ENCODE data around the gene HYOU1. TPM values are rescaled to one million over a fixed set of nuclear protein-coding genes. Genes with fewer than 3 reads are reported as not detected.
A peak's percentile ranks its signal among the peaks of the same experiment; 100 is the strongest.

HYOU1 gene
- total RNA-seq, 4 donors from 2014 or later = 36.1 to 57.5 (median 52.7) TPM

DNA sequence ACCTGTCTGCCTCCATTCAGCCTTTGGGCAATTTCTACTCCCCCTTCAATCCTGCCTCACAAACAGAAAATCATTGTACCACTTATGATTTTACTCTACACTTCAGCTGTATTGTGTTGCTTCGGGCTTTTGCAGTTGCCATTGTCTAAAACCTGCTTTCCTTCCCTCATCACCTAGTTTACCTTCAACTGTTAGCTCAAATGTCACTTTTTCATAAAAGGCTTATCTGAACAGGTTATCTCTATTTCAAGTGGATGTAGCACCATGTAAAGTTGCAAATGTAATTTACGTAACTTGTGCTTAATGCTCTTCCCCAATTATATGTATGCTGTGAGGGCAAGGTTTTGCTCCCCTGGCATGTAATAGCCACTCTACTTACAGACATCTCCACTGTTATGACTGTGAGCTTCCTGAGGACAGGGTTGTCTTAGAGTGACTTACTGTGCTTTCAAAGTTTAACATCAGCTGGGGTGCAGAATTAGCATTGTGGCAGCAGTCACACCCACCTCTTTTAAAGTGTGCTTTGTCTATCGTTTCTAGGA is 44.3 kb downstream of the HYOU1 start:
- no peaks in the 10 kb centered on the region for H3K9me3 ChIP-seq
- H3K36me3 ChIP-seq = peaks cover 56 to 92% (median 82%) of the 10 kb centered on the region in 4 donors
- H3K27me3 ChIP-seq = no peaks in the 10 kb centered on the region
- H3K4me1 ChIP-seq = peaks cover 20 to 26% (median 24%) of the 10 kb centered on the region in 4 donors
- DNase-seq (ENCODE audit: extremely low spot score) = no peak
- TF ChIP-seq POLR2A (IDR thresholded peaks at IDR 0.05; ENCODE audit: low read depth) (no peak), EP300 (IDR thresholded peaks at IDR 0.05) (no peak), CTCF (IDR thresholded peaks at IDR 0.05) (no peak), POLR2AphosphoS5 (IDR thresholded peaks at IDR 0.05) (no peak)
- intact Hi-C loops (cut with DNase I) = no loop called here
- WGBS = 85% methylated on average over 3 of the region's 3 CpGs
- no peak overlapping the region for H3K4me3 ChIP-seq
- no peak overlapping the region for H3K27ac ChIP-seq (replicated peaks in 1 of 4)

DNA sequence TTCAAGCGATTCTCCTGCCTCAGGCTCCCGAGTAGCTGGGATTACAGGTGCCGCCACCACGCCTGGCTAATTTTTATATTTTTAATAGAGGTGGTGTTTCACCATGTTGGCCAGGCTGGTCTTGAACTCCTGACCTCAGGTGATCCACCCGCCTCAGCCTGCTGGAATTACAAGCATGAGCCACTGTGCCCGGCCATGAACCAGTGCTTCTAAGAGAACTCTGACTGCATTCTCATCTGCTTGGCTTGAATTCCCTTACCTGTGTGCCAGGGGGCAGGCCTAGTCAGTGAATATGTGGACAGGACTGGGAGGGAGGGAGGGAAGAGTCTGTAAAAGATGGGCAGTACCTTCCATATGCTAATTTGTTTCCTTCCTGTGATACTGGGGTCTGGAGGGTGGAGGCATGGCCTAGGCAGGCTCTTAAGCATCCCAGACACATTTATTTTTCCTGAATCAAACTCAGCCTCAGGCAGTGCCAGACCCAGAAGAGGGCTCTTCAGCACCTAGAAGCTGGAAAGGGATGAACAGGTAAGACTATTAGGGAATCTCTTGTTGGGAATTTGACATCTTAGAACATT is 45.4 kb downstream of the HYOU1 start:
- Histone ChIP-seq H3K4me1 (peaks cover 11 to 16% (median 13%) of the 10 kb centered on the region in 4 donors), H3K9me3 (no peaks in the 10 kb centered on the region), H3K27me3 (no peaks in the 10 kb centered on the region), H3K36me3 (peaks cover 63 to 98% (median 89%) of the 10 kb centered on the region in 4 donors), H3K4me3 (no peak overlapping the region), H3K27ac (replicated peaks in 1 of 4) (no peak overlapping the region)
- intact Hi-C loops (cut with DNase I) = no loop called here
- no peak for DNase-seq (ENCODE audit: extremely low spot score)
- TF ChIP-seq POLR2AphosphoS5 (IDR thresholded peaks at IDR 0.05) = no peak
- 90% methylated on average over 6 of the region's 6 CpGs for WGBS

- H3K4me1 ChIP-seq = no peaks in the 10 kb centered on the region
- no peaks in the 10 kb centered on the region for H3K9me3 ChIP-seq
- no peak overlapping the region for H3K27ac ChIP-seq (replicated peaks in 1 of 4)
- H3K4me3 ChIP-seq = no peak overlapping the region
- no peak for DNase-seq (ENCODE audit: extremely low spot score)
- intact Hi-C loops (cut with DNase I) = no loop called here
- peaks cover 52 to 100% (median 81%) of the 10 kb centered on the region in 4 donors for H3K36me3 ChIP-seq
- WGBS = 90% methylated on average over 4 of the region's 4 CpGs
- H3K27me3 ChIP-seq = no peaks in the 10 kb centered on the region
- TF ChIP-seq POLR2A (IDR thresholded peaks at IDR 0.05; ENCODE audit: low read depth) = no peak
These were observed 50.3 kb downstream of the HYOU1 start for GRCh38 chr11:119006656-119007055.

GRCh38 chr11:119000906-119001305 is 56.1 kb downstream of the HYOU1 start:
- H3K36me3 ChIP-seq = peaks cover 35 to 68% (median 61%) of the 10 kb centered on the region in 4 donors
- intact Hi-C loops (cut with DNase I) = no loop called here
- TF ChIP-seq EP300 (IDR thresholded peaks at IDR 0.05) = no peak
- no peak for TF ChIP-seq POLR2AphosphoS5 (IDR thresholded peaks at IDR 0.05)
- no peak for TF ChIP-seq POLR2A (IDR thresholded peaks at IDR 0.05; ENCODE audit: low read depth)
- TF ChIP-seq CTCF (IDR thresholded peaks at IDR 0.05) = no peak

DNA sequence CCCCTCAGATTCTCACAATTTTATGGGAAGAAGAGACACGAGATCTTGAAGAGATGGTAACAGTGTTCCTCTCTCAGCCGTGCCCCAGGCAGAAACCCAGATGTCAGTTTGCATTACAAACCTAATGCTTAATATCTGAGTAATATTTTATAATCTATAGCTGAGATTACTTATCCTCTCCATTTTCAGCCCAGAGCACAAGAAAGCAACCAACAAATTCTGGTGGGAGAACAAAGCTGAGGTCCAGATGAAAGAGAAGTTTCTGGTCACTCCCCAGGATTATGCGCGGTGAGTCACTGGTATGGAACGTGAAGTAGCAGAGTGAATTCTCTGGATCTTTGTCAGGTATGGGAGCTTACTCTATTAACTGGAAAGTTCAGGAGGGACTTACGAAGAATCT is 58.2 kb downstream of the HYOU1 start:
- H3K4me3 ChIP-seq = peak overlapping the region; percentile 64 to 90 (median 80)
- intact Hi-C loops (cut with DNase I) = no loop called here
- WGBS = 39% methylated on average over 6 of the region's 6 CpGs

More at GRCh38 chr11:119000906-119001305, 56.1 kb downstream of the HYOU1 start:
- 31% methylated on average over 1 of the region's 1 CpG for WGBS
- H3K4me1 ChIP-seq = peaks cover 13 to 41% (median 35%) of the 10 kb centered on the region in 4 donors
- no peak for DNase-seq (ENCODE audit: extremely low spot score)
- H3K9me3 ChIP-seq = no peaks in the 10 kb centered on the region
- peak overlapping the region in 1 of 4 donors; percentile 87 for H3K27ac ChIP-seq (replicated peaks in 1 of 4)
- H3K4me3 ChIP-seq = no peak overlapping the region
- H3K27me3 ChIP-seq = no peaks in the 10 kb centered on the region

More for the DNA sequence above, 58.2 kb downstream of the HYOU1 start:
- peak overlapping the region; percentile 87 to 96 (median 88) for H3K27ac ChIP-seq (replicated peaks in 1 of 4)
- H3K9me3 ChIP-seq = no peaks in the 10 kb centered on the region
- peaks cover 13 to 41% (median 35%) of the 10 kb centered on the region in 4 donors for H3K4me1 ChIP-seq
- no peaks in the 10 kb centered on the region for H3K27me3 ChIP-seq
- DNase-seq (ENCODE audit: extremely low spot score) = no peak
- no peak for TF ChIP-seq CTCF (IDR thresholded peaks at IDR 0.05)
- no peak for TF ChIP-seq EP300 (IDR thresholded peaks at IDR 0.05)
- peak in 1 of 2 donors; percentile 51 for TF ChIP-seq POLR2AphosphoS5 (IDR thresholded peaks at IDR 0.05)
- TF ChIP-seq POLR2A (IDR thresholded peaks at IDR 0.05; ENCODE audit: low read depth) = no peak
- peaks cover 25 to 47% (median 44%) of the 10 kb centered on the region in 4 donors for H3K36me3 ChIP-seq

Data from esophagus muscularis mucosa (tissue), 4 donors.